ENCODE measurements around the gene HSPA12B. TPM values are rescaled to one million over a fixed set of nuclear protein-coding genes. Genes with fewer than 3 reads are reported as not detected.

HSPA12B gene
- total and polyA plus RNA-seq, 2 of the 13 experiments (the other 11 are each of a cell fraction or from before 2014, with no cell fraction given) = 0.01 TPM; not detected in 1

- TF ChIP-seq BCL3 (CRISPR knock-in tag; IDR thresholded peaks at IDR 0.05) (peak; percentile 57), ZNF800 (CRISPR knock-in tag; IDR thresholded peaks at IDR 0.05) (peak; percentile 62; the same call in 1 of the 2 replicates), HOMEZ (CRISPR knock-in tag; IDR thresholded peaks at IDR 0.05; ENCODE audit: low read depth) (no peak), CBX2 (IDR thresholded peaks at IDR 0.05; ENCODE audit: low read depth, low read length) (no peak), CBX2 (CRISPR knock-in tag; IDR thresholded peaks at IDR 0.05; ENCODE audit: low read depth) (peak; percentile 95; the same call in 1 of the 2 replicates), KDM1A (CRISPR knock-in tag; IDR thresholded peaks at IDR 0.05) (no peak), NR2F6 (IDR thresholded peaks at IDR 0.05) (no peak), NR2F6 (CRISPR knock-in tag; IDR thresholded peaks at IDR 0.05) (peak; percentile 44; the same call in 1 of the 2 replicates), HNF1A (IDR thresholded peaks at IDR 0.05; ENCODE audit: low read depth) (no peak), HNF1A (CRISPR knock-in tag; IDR thresholded peaks at IDR 0.05; ENCODE audit: borderline replicate concordance) (0 out of 2 replicates have a peak, but pooled peaks have one; percentile 28), MXI1 (IDR thresholded peaks at IDR 0.05; ENCODE audit: borderline replicate concordance, low read depth, low read length) (peak; percentile 95; the same call in 2 of the 3 replicates), ZNF292 (CRISPR knock-in tag; IDR thresholded peaks at IDR 0.05; ENCODE audit: borderline replicate concordance, low read depth) (peak; percentile 17; the same call in 1 of the 2 replicates), AGO2 (optimal IDR thresholded peaks at IDR 0.05; ENCODE audit: low read depth, low read length) (peak; percentile 88), PRMT3 (CRISPR knock-in tag; IDR thresholded peaks at IDR 0.05; ENCODE audit: borderline replicate concordance, low read depth) (no peak), ZNF276 (CRISPR knock-in tag; IDR thresholded peaks at IDR 0.05; ENCODE audit: low read depth) (peak; percentile 36; the same call in 1 of the 2 replicates), PTBP1 (IDR thresholded peaks at IDR 0.05; ENCODE audit: low read depth, low read length, poor library complexity, severe bottlenecking) (peak; percentile 93), SRY (CRISPR knock-in tag; IDR thresholded peaks at IDR 0.05) (peak; percentile 55)
Observed at GRCh38 chr20:3768342-3769130, 36.1 kb downstream of the HSPA12B start (continued).

All from HepG2 (cell line).